D721Med (cell line): ENCODE data around the gene DNAJB8.

Source experiments
- DNase-seq: peaks from one replicate; pipeline ENCODE4 v3.0.0; 2011; ENCODE audit warnings: low spot score; ENCODE audit not compliant: insufficient read length
- FAIRE-seq: peaks from 2 replicates; lab custom pipeline; 2011; peaks lifted over from hg19 to GRCh38; lab: Jason Lieb, UNC
- CTCF ChIP-seq: IDR thresholded peaks from 2 replicates; pipeline ENCODE4 v1.5.1; 2012; ENCODE audit warnings: mild to moderate bottlenecking, control low read depth; ENCODE audit not compliant: insufficient read depth; ENCODE audit errors: missing control alignments

The DNAJB8 gene

DNA sequence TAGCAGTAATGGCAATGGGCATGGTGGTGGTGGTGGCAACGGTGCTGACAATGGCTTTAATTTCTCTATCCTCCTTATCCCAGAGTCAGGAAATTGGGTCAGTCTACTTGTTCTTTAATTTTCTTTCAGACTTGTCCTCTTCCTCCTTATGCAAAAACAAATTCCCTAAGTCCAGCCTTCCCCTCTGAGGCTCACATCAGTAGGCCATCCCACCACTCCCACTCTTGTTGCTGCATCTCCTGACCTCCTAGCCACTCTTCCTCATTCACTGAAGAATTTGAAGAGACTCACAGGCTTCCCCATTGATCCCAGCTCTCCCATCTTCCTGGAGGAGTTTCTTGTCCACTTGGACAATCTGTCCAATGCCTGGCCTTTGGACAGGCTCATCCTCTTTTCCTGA is 19.9 kb downstream of the DNAJB8 start:
- no peak for TF ChIP-seq CTCF
- DNase-seq (no peak), FAIRE-seq (no peak)

DNA sequence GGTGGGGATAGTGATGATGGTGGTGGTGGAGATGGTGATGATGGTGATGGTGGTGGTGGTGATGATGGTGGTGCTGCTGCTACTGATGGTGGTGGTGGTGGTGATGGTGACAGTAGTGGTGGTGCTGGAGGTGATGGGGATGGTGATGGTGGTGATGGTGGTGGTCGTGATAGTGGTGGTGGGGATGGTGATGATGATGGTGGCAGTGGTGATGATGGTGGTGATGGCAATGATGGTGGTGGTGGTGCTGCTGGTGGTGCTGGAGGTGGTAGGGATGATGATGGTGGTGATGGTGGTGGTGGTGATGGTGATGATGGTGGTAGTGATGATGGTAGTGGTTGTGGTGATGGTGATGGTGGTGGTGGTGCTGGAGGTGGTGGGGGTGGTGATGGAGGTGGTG is 21.3 kb downstream of the DNAJB8 start:
- no peak for TF ChIP-seq CTCF
- FAIRE-seq, result no peak

DNA sequence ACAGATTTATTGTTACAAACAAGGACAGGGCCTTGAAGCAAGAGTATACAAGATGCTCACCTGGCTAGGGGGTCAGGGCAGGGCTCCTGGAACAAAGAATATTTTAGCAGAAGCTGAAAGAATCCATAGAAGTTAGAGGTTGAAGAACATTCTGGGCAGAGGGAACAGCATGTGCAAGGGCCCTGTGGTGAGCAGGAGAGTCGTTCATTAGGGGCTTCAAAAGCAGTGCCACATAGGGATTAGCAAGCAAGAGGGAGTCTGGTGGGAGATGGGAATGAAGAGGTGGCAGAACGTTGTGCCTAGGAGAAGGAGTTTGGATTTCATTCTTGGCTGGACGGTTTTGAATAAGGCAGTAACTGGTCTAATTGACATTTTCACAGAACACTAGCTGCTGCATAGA is 22.9 kb downstream of the DNAJB8 start:
- no peak for FAIRE-seq
- no peak for TF ChIP-seq CTCF
- DNase-seq, result no peak

More for the DNA sequence above, 21.3 kb downstream of the DNAJB8 start:
- DNase-seq, result no peak

GRCh38 chr3:128442949-128443348 is 23.7 kb downstream of the DNAJB8 start:
- FAIRE-seq, result no peak
- DNase-seq, result no peak

GRCh38 chr3:128442070-128442469 is 24.6 kb downstream of the DNAJB8 start:
- TF ChIP-seq CTCF, result no peak
- FAIRE-seq (no peak), DNase-seq (no peak)

More at GRCh38 chr3:128442949-128443348, 23.7 kb downstream of the DNAJB8 start:
- no peak for TF ChIP-seq CTCF

DNA sequence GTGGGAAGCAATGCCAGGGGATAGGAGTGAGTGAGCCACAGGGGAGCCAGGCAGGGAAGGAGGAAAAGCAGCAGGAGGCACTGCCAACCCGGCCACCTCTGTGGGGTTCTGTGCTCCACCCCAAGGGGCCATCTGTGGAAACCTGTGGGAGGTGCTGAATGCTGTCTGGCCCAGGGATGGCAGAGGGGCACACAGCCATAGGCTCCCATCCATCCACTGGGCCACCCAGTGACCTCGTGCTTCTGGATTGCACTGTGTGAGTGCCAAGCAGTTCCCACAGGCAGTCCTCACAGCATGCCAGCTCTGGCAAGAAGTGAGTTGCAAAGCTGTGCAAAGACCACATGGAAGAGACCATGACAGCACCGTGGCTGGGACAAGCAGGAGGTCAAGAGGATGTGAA is 27.5 kb downstream of the DNAJB8 start:
- DNase-seq (no peak), FAIRE-seq (no peak)
- TF ChIP-seq CTCF, result no peak

- DNase-seq (no peak), FAIRE-seq (no peak)
- TF ChIP-seq CTCF, result peak; percentile 37
Measured at GRCh38 chr3:128438488-128439072, 28.1 kb downstream of the DNAJB8 start.
